GM23338 (cell line): ENCODE measurements around the gene ELOVL7.

Experiments
- EZH2 ChIP-seq: fragments of 200-600 bp; sonication (generic); IDR thresholded peaks from one replicate; pipeline ENCODE4 v1.8.0; 2017; ENCODE audit warnings: antibody characterized with exemption, mild to moderate bottlenecking, low read depth; ENCODE audit not compliant: unreplicated experiment
- EZH2phosphoT487 ChIP-seq: fragments of 200-600 bp; sonication (generic); IDR thresholded peaks from one replicate; pipeline ENCODE4 v1.8.1; 2018; ENCODE audit warnings: antibody characterized with exemption; ENCODE audit not compliant: unreplicated experiment
- NANOG ChIP-seq: IDR thresholded peaks from 2 replicates; pipeline ENCODE4 v1.6.1; 2016; ENCODE audit warnings: antibody characterized with exemption, borderline replicate concordance
- POLR2AphosphoS5 ChIP-seq: IDR thresholded peaks from 2 replicates; pipeline ENCODE4 v1.6.1; 2016; ENCODE audit warnings: antibody characterized with exemption, low read depth
- TF ChIP-seq, protein P1 (sequence below), 2 experiments: fragments of 200-600 bp in 1 of 2; sonication (generic) in 1 of 2; conservative IDR thresholded peaks; 2 replicates each; pipeline versions ENCODE4 v1.5.1 to v1.6.1; 2016 to 2017; ENCODE audit warnings: antibody characterized with exemption in 2 of 2, low read depth in 2 of 2, mild to moderate bottlenecking in 2 of 2, moderate library complexity in 1 of 2

DNA sequence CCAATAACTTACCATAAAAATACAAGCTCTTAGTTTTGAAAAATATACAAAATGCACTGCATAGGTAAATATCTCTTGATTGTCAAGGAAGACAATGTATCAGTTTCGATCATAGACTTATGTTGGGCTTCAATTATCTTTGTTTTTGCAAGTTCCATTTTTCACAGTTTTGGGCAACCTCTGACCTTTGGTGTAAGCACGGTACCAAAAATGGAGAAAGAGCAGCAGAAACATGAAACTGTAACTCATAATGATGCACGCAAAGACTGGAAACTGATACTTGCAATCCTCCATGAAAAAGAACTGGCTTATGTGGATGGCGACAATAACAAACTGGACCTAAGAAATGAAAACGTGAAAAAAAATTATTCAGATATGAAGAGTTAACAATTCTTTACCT, 89.6 kb downstream of the ELOVL7 start:
- TF ChIP-seq EZH2 (no peak), NANOG (no peak), EZH2phosphoT487 (no peak), POLR2AphosphoS5 (no peak)
- TF ChIP-seq, protein P1, sequence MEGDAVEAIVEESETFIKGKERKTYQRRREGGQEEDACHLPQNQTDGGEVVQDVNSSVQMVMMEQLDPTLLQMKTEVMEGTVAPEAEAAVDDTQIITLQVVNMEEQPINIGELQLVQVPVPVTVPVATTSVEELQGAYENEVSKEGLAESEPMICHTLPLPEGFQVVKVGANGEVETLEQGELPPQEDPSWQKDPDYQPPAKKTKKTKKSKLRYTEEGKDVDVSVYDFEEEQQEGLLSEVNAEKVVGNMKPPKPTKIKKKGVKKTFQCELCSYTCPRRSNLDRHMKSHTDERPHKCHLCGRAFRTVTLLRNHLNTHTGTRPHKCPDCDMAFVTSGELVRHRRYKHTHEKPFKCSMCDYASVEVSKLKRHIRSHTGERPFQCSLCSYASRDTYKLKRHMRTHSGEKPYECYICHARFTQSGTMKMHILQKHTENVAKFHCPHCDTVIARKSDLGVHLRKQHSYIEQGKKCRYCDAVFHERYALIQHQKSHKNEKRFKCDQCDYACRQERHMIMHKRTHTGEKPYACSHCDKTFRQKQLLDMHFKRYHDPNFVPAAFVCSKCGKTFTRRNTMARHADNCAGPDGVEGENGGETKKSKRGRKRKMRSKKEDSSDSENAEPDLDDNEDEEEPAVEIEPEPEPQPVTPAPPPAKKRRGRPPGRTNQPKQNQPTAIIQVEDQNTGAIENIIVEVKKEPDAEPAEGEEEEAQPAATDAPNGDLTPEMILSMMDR (conservative IDR thresholded peaks at IDR 0.05; ENCODE audit: low read depth in 2 of 2), result no peak
